DMS 273 (cell line): ENCODE results near the gene CELF3.

Source experiments
- DNase-seq: peaks from one replicate; lab custom pipeline; 2025; ENCODE audit not compliant: unreplicated experiment; lab: John Stamatoyannopoulos, UW

The CELF3 gene

GRCh38 chr1:151720974-151721787 lies 4.6 kb upstream of the CELF3 start, which contains the start of gene RIIAD1:
Gene RIIAD1, plus strand, starts transcription at chr1:151721522. Its CDS starts 15 bp downstream, at chr1:151721537.
- peak; percentile 66 for DNase-seq

- peak; percentile 40 for DNase-seq
These were observed 4.0 kb upstream of the CELF3 start for GRCh38 chr1:151720554-151720953.

GRCh38 chr1:151720125-151720524 lies 3.5 kb upstream of the CELF3 start:
- peak; percentile 40 for DNase-seq

- DNase-seq: no peak
These were observed 2.1 kb upstream of the CELF3 start for GRCh38 chr1:151718666-151719065.

GRCh38 chr1:151718011-151718431 lies 1.4 kb upstream of the CELF3 start:
- no peak for DNase-seq

GRCh38 chr1:151716405-151716762 lies 219 bp downstream of the CELF3 start:
- no peak for DNase-seq

GRCh38 chr1:151715726-151716404 lies 738 bp downstream of the CELF3 start:
- DNase-seq: peak; percentile 84

- no peak for DNase-seq
These were observed 1.5 kb downstream of the CELF3 start for GRCh38 chr1:151714820-151715725.

GRCh38 chr1:151713874-151714273 lies 2.7 kb downstream of the CELF3 start:
- peak; percentile 83 for DNase-seq

GRCh38 chr1:151713044-151713443 lies 3.6 kb downstream of the CELF3 start:
- DNase-seq: no peak

- no peak for DNase-seq
These were observed 4.7 kb downstream of the CELF3 start for GRCh38 chr1:151711951-151712350.

- no peak for DNase-seq
These were observed 5.4 kb downstream of the CELF3 start for GRCh38 chr1:151711044-151711800.

- DNase-seq: peak; percentile 90
These were observed 6.3 kb downstream of the CELF3 start for GRCh38 chr1:151710187-151710840.

GRCh38 chr1:151708891-151709290 lies 7.7 kb downstream of the CELF3 start:
- no peak for DNase-seq

GRCh38 chr1:151707541-151708065 lies 9.0 kb downstream of the CELF3 start:
- no peak for DNase-seq

GRCh38 chr1:151706464-151707415 lies 9.9 kb downstream of the CELF3 start:
- DNase-seq: no peak

- no peak for DNase-seq
These were observed 10.7 kb downstream of the CELF3 start for GRCh38 chr1:151705753-151706463.

GRCh38 chr1:151705146-151705545 lies 11.5 kb downstream of the CELF3 start:
- DNase-seq: no peak
